ENCODE data around the gene LRPPRC.

The LRPPRC gene

Small RNAs within 50 kb of the gene (small RNA-seq; reads per million reads assigned to genes)
- gene RN7SL455P (0 reads per million in 2 experiments), gene RNU6-1048P (0 reads per million in 2 experiments)
